Prostate gland (tissue), 2 donors: ENCODE results near the gene RELCH. TPM values are rescaled to one million over a fixed set of nuclear protein-coding genes. Genes with fewer than 3 reads are reported as not detected.

Experiments used
- DNase-seq: peaks from one replicate; pipeline ENCODE4 v3.0.0-alpha.2; 2019; ENCODE audit warnings: low spot score
- H3K27ac ChIP-seq, 2 donors: fragments of 200-600 bp; sonication (generic); 2 replicates each; pipeline ENCODE4 v1.5.1; 2017 to 2019
- H3K27me3 ChIP-seq: fragments of 200-600 bp; sonication (generic); replicated peaks from 2 replicates; pipeline ENCODE4 v1.5.1; 2019; ENCODE audit not compliant: insufficient read depth
- H3K36me3 ChIP-seq, 2 donors: fragments of 200-600 bp; sonication (generic); 1 replicate in 1 of 2; 2 replicates in 1 of 2; pipeline versions ENCODE4 v1.5.1 to v1.8.1; 2017 to 2019
- H3K4me1 ChIP-seq: fragments of 200-600 bp; sonication (generic); replicated peaks from 2 replicates; pipeline ENCODE4 v1.5.1; 2019
- H3K4me3 ChIP-seq, 2 donors: fragments of 200-600 bp; sonication (generic); 2 replicates each; pipeline ENCODE4 v1.5.1; 2017 to 2019
- H3K9me3 ChIP-seq: fragments of 200-600 bp; sonication (generic); 2 replicates; pipeline ENCODE4 v1.5.1; 2017
- CTCF ChIP-seq, 4 experiments: fragments of 200-600 bp in 2 of 4; fragments of 450-650 bp in 2 of 4; sonication (generic) in 2 of 4; IDR thresholded peaks; 1 replicate in 3 of 4; 2 replicates in 1 of 4; pipeline ENCODE4 v1.5.1; 2016 to 2019; ENCODE audit warnings: antibody characterized with exemption in 4 of 4, mild to moderate bottlenecking in 2 of 4, moderate library complexity in 2 of 4
- POLR2A ChIP-seq: fragments of 450-650 bp; IDR thresholded peaks from one replicate; pipeline ENCODE4 v1.6.1; 2016; ENCODE audit warnings: antibody characterized with exemption, mild to moderate bottlenecking
- POLR2AphosphoS5 ChIP-seq: sonication (generic); formaldehyde crosslinking; IDR thresholded peaks from one replicate; pipeline ENCODE4 v1.6.1; 2017; ENCODE audit warnings: antibody characterized with exemption
- WGBS: methylation state at CpG from one replicate; pipeline ENCODE4 v1.1.5; 2018; 5-methylcytosine and 5-hydroxymethylcytosine counted together
- intact Hi-C: fragments of 100-400 bp; cut with DNase I; formaldehyde crosslinking; loops from one replicate; pipeline ENCODE4 v1.14.2; 2022
- total RNA-seq, 2 donors: library from RNA; depleted of rRNA; stranded (reverse); fragments of >200 nt; gene quantifications; one replicate each; pipeline ENCODE4 v1.1.0, GENCODE V29; 2016

RELCH gene
- total RNA-seq = 10 to 100 TPM; 34.8 to 49.0 TPM

- Histone ChIP-seq H3K9me3 (no peaks in the 10 kb centered on the region), H3K27me3 (no peaks in the 10 kb centered on the region), H3K4me3 (peak within 1 kb of the TSS; percentile 75 to 98), H3K4me1 (no peaks in the 10 kb centered on the region), H3K36me3 (no peaks in the 10 kb centered on the region), H3K27ac (peak within 1 kb of the TSS; percentile 72 to 76)
- intact Hi-C loops = loop anchor here (5.0 to 10.0 kb wide), 3 partner anchors 335 to 528 kb away; partner anchors contain the start of genes PHLPP1 and ZCCHC2
- WGBS = under 1% methylated on average over 55 of the region's 55 CpGs
- DNase-seq = peak; percentile 99
- peak in 2 of 4 experiments; percentile 8 to 10 for TF ChIP-seq CTCF (IDR thresholded peaks at IDR 0.05)
- TF ChIP-seq POLR2A = peak; percentile 70
- peak; percentile 76 for TF ChIP-seq POLR2AphosphoS5
Measured at GRCh38 chr18:62186774-62187542, at the start of gene RELCH, which contains the start of gene PIGN. RELCH (plus strand) TSS chr18:62187255; CDS start chr18:62187506, 251 bp downstream. PIGN (minus strand) TSS chr18:62187056; CDS start chr18:62161353, 25,703 bp downstream.

- no peaks in the 10 kb centered on the region for H3K9me3 ChIP-seq
- intact Hi-C loops = loop anchor here (10.0 kb wide), 1 partner anchor 504 kb away; no protein-coding TSS in a partner anchor
- DNase-seq = no peak
- WGBS = 68% methylated on average over 2 of the region's 2 CpGs
- no peaks in the 10 kb centered on the region for H3K27me3 ChIP-seq
- no peak for TF ChIP-seq POLR2A
- TF ChIP-seq POLR2AphosphoS5 = no peak
- no peak for TF ChIP-seq CTCF (IDR thresholded peaks at IDR 0.05)
- H3K27ac ChIP-seq = no peak overlapping the region
- no peaks in the 10 kb centered on the region for H3K36me3 ChIP-seq
- H3K4me1 ChIP-seq = no peaks in the 10 kb centered on the region
- no peak overlapping the region for H3K4me3 ChIP-seq
Measured at GRCh38 chr18:62138461-62139235, 48.4 kb upstream of the RELCH start.

GRCh38 chr18:62140259-62140658 lies 46.8 kb upstream of the RELCH start:
- Histone ChIP-seq H3K27ac (no peak overlapping the region), H3K27me3 (no peaks in the 10 kb centered on the region), H3K4me3 (no peak overlapping the region), H3K4me1 (no peaks in the 10 kb centered on the region), H3K36me3 (no peaks in the 10 kb centered on the region), H3K9me3 (no peaks in the 10 kb centered on the region)
- no peak for DNase-seq
- 2% methylated on average over 1 of the region's 1 CpG for WGBS
- TF ChIP-seq CTCF (IDR thresholded peaks at IDR 0.05) (no peak), POLR2AphosphoS5 (no peak), POLR2A (no peak)
- intact Hi-C loops = no loop called here

GRCh38 chr18:62144338-62144737 lies 42.7 kb upstream of the RELCH start:
- H3K27ac ChIP-seq = no peak overlapping the region
- 97% methylated on average over 2 of the region's 2 CpGs for WGBS
- no peaks in the 10 kb centered on the region for H3K4me1 ChIP-seq
- H3K9me3 ChIP-seq = no peaks in the 10 kb centered on the region
- intact Hi-C loops = no loop called here
- H3K36me3 ChIP-seq = no peaks in the 10 kb centered on the region
- no peak for DNase-seq
- TF ChIP-seq POLR2A (no peak), POLR2AphosphoS5 (no peak), CTCF (IDR thresholded peaks at IDR 0.05) (no peak)
- H3K4me3 ChIP-seq = no peak overlapping the region
- no peaks in the 10 kb centered on the region for H3K27me3 ChIP-seq
